Neural cell (in vitro differentiated cells): ENCODE data around the gene DGKB. TPM values are rescaled to one million over a fixed set of nuclear protein-coding genes. Genes with fewer than 3 reads are reported as not detected.

Experiments
- H2AFZ ChIP-seq: fragments of 200-600, 300-800 bp; sonication (generic), shearing (Covaris generic); 2 replicates; pipeline ENCODE4 v1.6.0; 2014; ENCODE audit warnings: low read depth, mild to moderate bottlenecking, antibody characterized with exemption, low read length, moderate library complexity
- H3F3A ChIP-seq: fragments of 200-600 bp; shearing (Covaris generic); 2 replicates; pipeline ENCODE4 v1.6.1; 2016; ENCODE audit warnings: mild to moderate bottlenecking, moderate library complexity, mixed read lengths, antibody characterized with exemption, low read length; ENCODE audit not compliant: insufficient read depth, poor library complexity, severe bottlenecking
- H3K27ac ChIP-seq: fragments of 200-600, 300-800 bp; sonication (generic), shearing (Covaris generic); 2 replicates; pipeline ENCODE4 v1.5.1; 2014; ENCODE audit warnings: mild to moderate bottlenecking, low read length, moderate library complexity
- H3K27me3 ChIP-seq: fragments of 300-800, 200-600 bp; sonication (generic), shearing (Covaris generic); 2 replicates; pipeline ENCODE4 v1.6.0; 2014; ENCODE audit warnings: mild to moderate bottlenecking, low read depth, low read length, moderate library complexity; ENCODE audit not compliant: insufficient read depth
- H3K36me3 ChIP-seq: fragments of 300-800, 200-600 bp; sonication (generic), shearing (Covaris generic); 2 replicates; pipeline ENCODE4 v1.5.1; 2014; ENCODE audit warnings: mild to moderate bottlenecking, antibody characterized with exemption, low read length, moderate library complexity; ENCODE audit not compliant: insufficient read depth
- H3K4me2 ChIP-seq: fragments of 300-800, 200-600 bp; sonication (generic), shearing (Covaris generic); 2 replicates; pipeline ENCODE4 v1.6.0; 2014; ENCODE audit warnings: mild to moderate bottlenecking, low read length
- H3K4me3 ChIP-seq: fragments of 300-800, 200-600 bp; sonication (generic), shearing (Covaris generic); 2 replicates; pipeline ENCODE4 v1.5.1; 2014; ENCODE audit warnings: mild to moderate bottlenecking, low read length, moderate library complexity
- H3K79me2 ChIP-seq: fragments of 200-600 bp; shearing (Covaris generic); replicated peaks from 2 replicates; pipeline ENCODE4 v1.6.0; 2014; ENCODE audit warnings: mild to moderate bottlenecking, low read length, moderate library complexity; ENCODE audit not compliant: insufficient read depth
- H3K9ac ChIP-seq: fragments of 300-800, 200-600 bp; sonication (generic), shearing (Covaris generic); 2 replicates; pipeline ENCODE4 v1.6.1; 2016; ENCODE audit warnings: mild to moderate bottlenecking, low read length, mixed read lengths
- H3K9me2 ChIP-seq: fragments of 200-600 bp; shearing (Covaris generic); 2 replicates; pipeline ENCODE4 v1.6.1; 2016; ENCODE audit warnings: mild to moderate bottlenecking, low read length, mixed read lengths; ENCODE audit not compliant: insufficient read depth
- H3K9me3 ChIP-seq: fragments of 200-600, 300-800 bp; sonication (generic), shearing (Covaris generic); 2 replicates; pipeline ENCODE4 v1.6.1; 2016; ENCODE audit warnings: mild to moderate bottlenecking, mixed run types, low read length, moderate library complexity, mixed read lengths
- H4K20me1 ChIP-seq: fragments of 200-600 bp; shearing (Covaris generic); 2 replicates; pipeline ENCODE4 v1.6.1; 2016; ENCODE audit warnings: mild to moderate bottlenecking, mixed run types; ENCODE audit not compliant: insufficient read depth
- CTCF ChIP-seq: fragments of 450-650 bp; IDR thresholded peaks from 2 replicates; pipeline ENCODE4 v1.5.1; 2014; ENCODE audit warnings: antibody characterized with exemption, mild to moderate bottlenecking, moderate library complexity; ENCODE audit not compliant: poor library complexity, severe bottlenecking
- EP300 ChIP-seq: fragments of 450-650 bp; conservative IDR thresholded peaks from 2 replicates; pipeline ENCODE4 v1.6.1; 2014; ENCODE audit warnings: antibody characterized with exemption, mild to moderate bottlenecking, moderate library complexity; ENCODE audit not compliant: poor library complexity, severe bottlenecking
- EZH2 ChIP-seq: fragments of 200-600, 300-800 bp; shearing (Covaris generic), sonication (generic); IDR thresholded peaks from 2 replicates; pipeline ENCODE4 v1.6.1; 2014; ENCODE audit warnings: antibody characterized with exemption, low read length, borderline replicate concordance, mild to moderate bottlenecking; ENCODE audit not compliant: insufficient read depth, poor library complexity, severe bottlenecking
- MXI1 ChIP-seq: fragments of 450-650 bp; conservative IDR thresholded peaks from 2 replicates; pipeline ENCODE4 v1.6.1; 2014; ENCODE audit warnings: antibody characterized with exemption, mild to moderate bottlenecking; ENCODE audit not compliant: poor library complexity, severe bottlenecking
- POLR2AphosphoS5 ChIP-seq: IDR thresholded peaks from 2 replicates; pipeline ENCODE4 v1.6.1; 2012
- RAD21 ChIP-seq: fragments of 450-650 bp; conservative IDR thresholded peaks from 2 replicates; pipeline ENCODE4 v1.6.1; 2014; ENCODE audit warnings: antibody characterized with exemption, mild to moderate bottlenecking, moderate library complexity
- REST ChIP-seq: IDR thresholded peaks from 2 replicates; pipeline ENCODE4 v1.6.1; 2012; ENCODE audit warnings: borderline replicate concordance
- SMC3 ChIP-seq: fragments of 450-650 bp; conservative IDR thresholded peaks from 2 replicates; pipeline ENCODE4 v1.6.1; 2014; ENCODE audit warnings: antibody characterized with exemption, mild to moderate bottlenecking, moderate library complexity; ENCODE audit not compliant: poor library complexity
- TAF1 ChIP-seq: IDR thresholded peaks from 2 replicates; pipeline ENCODE4 v1.6.1; 2012; ENCODE audit warnings: low read depth
- polyA plus RNA-seq: library from polyadenylated mRNA; depleted of rRNA; stranded (reverse); fragments of >200 nt; gene quantifications from 2 replicates; pipeline ENCODE4 v1.2.3, GENCODE V29; 2014

DGKB gene
- polyA plus RNA-seq, 1 donor from 2014 or later = 0.20 TPM

- Histone ChIP-seq H3K36me3 (no peaks in the 10 kb centered on the region), H2AFZ (no peak overlapping the region), H3K79me2 (no peaks in the 10 kb centered on the region), H4K20me1 (no peaks in the 10 kb centered on the region), H3K9ac (no peak overlapping the region), H3K4me2 (no peak overlapping the region), H3K27me3 (no peaks in the 10 kb centered on the region), H3K9me3 (no peaks in the 10 kb centered on the region), H3K4me3 (no peak overlapping the region), H3F3A (no peaks in the 10 kb centered on the region), H3K27ac (no peak overlapping the region), H3K9me2 (peaks cover 3% of the 10 kb centered on the region)
- no peak for TF ChIP-seq REST
- no peak for TF ChIP-seq TAF1
- no peak for TF ChIP-seq EZH2
- TF ChIP-seq MXI1 = no peak
- no peak for TF ChIP-seq RAD21
- no peak for TF ChIP-seq POLR2AphosphoS5
- TF ChIP-seq SMC3 = no peak
- no peak for TF ChIP-seq CTCF
- no peak for TF ChIP-seq EP300
These were observed 142.8 kb downstream of the DGKB start for GRCh38 chr7:14759785-14760184.

- Histone ChIP-seq H3K4me2 (no peak overlapping the region), H4K20me1 (no peaks in the 10 kb centered on the region), H2AFZ (no peak overlapping the region), H3K27ac (no peak overlapping the region), H3K27me3 (no peaks in the 10 kb centered on the region), H3K9me2 (no peaks in the 10 kb centered on the region), H3K36me3 (no peaks in the 10 kb centered on the region), H3K9me3 (no peaks in the 10 kb centered on the region), H3K9ac (no peak overlapping the region), H3K79me2 (no peaks in the 10 kb centered on the region), H3F3A (no peaks in the 10 kb centered on the region), H3K4me3 (no peak overlapping the region)
- TF ChIP-seq RAD21 (no peak), POLR2AphosphoS5 (no peak), CTCF (no peak), TAF1 (no peak), MXI1 (no peak), EZH2 (no peak), SMC3 (no peak), REST (no peak), EP300 (no peak)
These were observed 147.9 kb downstream of the DGKB start for GRCh38 chr7:14754631-14755030.
